Measurements from ENCODE around the gene TNKS1BP1.

The TNKS1BP1 gene

GRCh38 chr11:57322256-57323166, 2.2 kb downstream of the TNKS1BP1 start:
- H3K27ac ChIP-seq (ENCODE audit: low read depth, low read length), result no peak overlapping the region
- no peaks in the 10 kb centered on the region for H3K79me2 ChIP-seq (ENCODE audit: control insufficient read depth, low read length)
- no peaks in the 10 kb centered on the region for H3K9me2 ChIP-seq (replicated peaks; ENCODE audit: control insufficient read depth, low read length)
- H3K4me1 ChIP-seq (ENCODE audit: control insufficient read depth, low read length), result peaks cover 33% of the 10 kb centered on the region
- no peaks in the 10 kb centered on the region for H3K27me3 ChIP-seq (ENCODE audit: control insufficient read depth, low read length)
- no peaks in the 10 kb centered on the region for H4K20me1 ChIP-seq (ENCODE audit: control insufficient read depth, insufficient read depth, low read depth, low read length)
- H3F3A ChIP-seq (ENCODE audit: control insufficient read depth, insufficient read depth), result peaks cover 19% of the 10 kb centered on the region
- H3K4me3 ChIP-seq (ENCODE audit: low read length), result no peak overlapping the region
- H3K4me2 ChIP-seq (ENCODE audit: low read length), result no peak overlapping the region
- TF ChIP-seq CTCF (IDR thresholded peaks at IDR 0.05; ENCODE audit: low read depth, low read length, poor library complexity, severe bottlenecking) (no peak), EZH2phosphoT487 (IDR thresholded peaks at IDR 0.05; ENCODE audit: borderline replicate concordance, low read length) (no peak)
- H3K36me3 ChIP-seq (ENCODE audit: control insufficient read depth, low read length), result peaks cover 26% of the 10 kb centered on the region
- H3K9me3 ChIP-seq (ENCODE audit: control insufficient read depth, insufficient read depth, low read length), result no peaks in the 10 kb centered on the region

- Histone ChIP-seq H3K79me2 (ENCODE audit: control insufficient read depth, low read length) (no peaks in the 10 kb centered on the region), H3K4me1 (ENCODE audit: control insufficient read depth, low read length) (peaks cover 24% of the 10 kb centered on the region), H4K20me1 (ENCODE audit: control insufficient read depth, insufficient read depth, low read depth, low read length) (no peaks in the 10 kb centered on the region), H3K36me3 (ENCODE audit: control insufficient read depth, low read length) (peaks cover 25% of the 10 kb centered on the region), H3K27me3 (ENCODE audit: control insufficient read depth, low read length) (no peaks in the 10 kb centered on the region), H3K9me2 (replicated peaks; ENCODE audit: control insufficient read depth, low read length) (no peaks in the 10 kb centered on the region), H3K9me3 (ENCODE audit: control insufficient read depth, insufficient read depth, low read length) (no peaks in the 10 kb centered on the region), H3K27ac (ENCODE audit: low read depth, low read length) (no peak overlapping the region), H3K4me2 (ENCODE audit: low read length) (no peak overlapping the region), H3K4me3 (ENCODE audit: low read length) (no peak overlapping the region), H3F3A (ENCODE audit: control insufficient read depth, insufficient read depth) (peaks cover 17% of the 10 kb centered on the region)
- TF ChIP-seq CTCF (IDR thresholded peaks at IDR 0.05; ENCODE audit: low read depth, low read length, poor library complexity, severe bottlenecking), result no peak
- TF ChIP-seq EZH2phosphoT487 (IDR thresholded peaks at IDR 0.05; ENCODE audit: borderline replicate concordance, low read length), result no peak
These were observed 3.1 kb downstream of the TNKS1BP1 start for GRCh38 chr11:57321388-57322255.

GRCh38 chr11:57320719-57321387, 3.9 kb downstream of the TNKS1BP1 start:
- Histone ChIP-seq H3K4me2 (ENCODE audit: low read length) (no peak overlapping the region), H3K9me2 (replicated peaks; ENCODE audit: control insufficient read depth, low read length) (no peaks in the 10 kb centered on the region), H3K79me2 (ENCODE audit: control insufficient read depth, low read length) (no peaks in the 10 kb centered on the region), H3K27ac (ENCODE audit: low read depth, low read length) (no peak overlapping the region), H3K27me3 (ENCODE audit: control insufficient read depth, low read length) (no peaks in the 10 kb centered on the region), H3K36me3 (ENCODE audit: control insufficient read depth, low read length) (peaks cover 20% of the 10 kb centered on the region), H3K4me1 (ENCODE audit: control insufficient read depth, low read length) (peaks cover 16% of the 10 kb centered on the region), H4K20me1 (ENCODE audit: control insufficient read depth, insufficient read depth, low read depth, low read length) (no peaks in the 10 kb centered on the region), H3K9me3 (ENCODE audit: control insufficient read depth, insufficient read depth, low read length) (no peaks in the 10 kb centered on the region), H3F3A (ENCODE audit: control insufficient read depth, insufficient read depth) (peaks cover 10% of the 10 kb centered on the region), H3K4me3 (ENCODE audit: low read length) (no peak overlapping the region)
- TF ChIP-seq CTCF (IDR thresholded peaks at IDR 0.05; ENCODE audit: low read depth, low read length, poor library complexity, severe bottlenecking), result no peak
- no peak for TF ChIP-seq EZH2phosphoT487 (IDR thresholded peaks at IDR 0.05; ENCODE audit: borderline replicate concordance, low read length)
